Fibroblast of lung (primary cell): ENCODE results near the gene CLDN10. TPM values are rescaled to one million over a fixed set of nuclear protein-coding genes. Genes with fewer than 3 reads are reported as not detected.

ENCODE experiments used
- DNase-seq, 2 donors: peaks; one replicate each; pipeline versions ENCODE4 v3.0.0 to v3.0.0-alpha.2; 2010; ENCODE audit warnings: low read depth in 2 of 2
- H2AFZ ChIP-seq: 2 replicates; pipeline ENCODE4 v1.5.1; 2012; ENCODE audit warnings: low read length, control low read depth, inconsistent platforms
- H3K27ac ChIP-seq: 2 replicates; pipeline ENCODE4 v1.5.1; 2011; ENCODE audit warnings: low read length, control low read depth; ENCODE audit not compliant: insufficient read depth
- H3K27me3 ChIP-seq: 2 replicates; pipeline ENCODE4 v1.5.1; 2011; ENCODE audit warnings: mild to moderate bottlenecking, low read length; ENCODE audit not compliant: control insufficient read depth, insufficient read depth
- H3K36me3 ChIP-seq: 2 replicates; pipeline ENCODE4 v1.5.1; 2011; ENCODE audit warnings: low read length; ENCODE audit not compliant: control insufficient read depth, insufficient read depth
- H3K4me1 ChIP-seq: 2 replicates; pipeline ENCODE4 v1.5.1; 2011; ENCODE audit warnings: low read length; ENCODE audit not compliant: control insufficient read depth, insufficient read depth; ENCODE audit errors: extremely low read depth
- H3K4me2 ChIP-seq: 2 replicates; pipeline ENCODE4 v1.5.1; 2011; ENCODE audit warnings: low read length, control low read depth; ENCODE audit not compliant: insufficient read depth; ENCODE audit errors: extremely low read depth
- H3K4me3 ChIP-seq, 4 experiments: fragments of 200-600 bp in 1 of 4; sonication (generic) in 1 of 4; replicated peaks in 1 of 4; 2 replicates each; pipeline ENCODE4 v1.5.1; 2011 to 2016; ENCODE audit warnings: low read length in 4 of 4, low read depth in 3 of 4, mild to moderate bottlenecking in 3 of 4, control low read depth in 2 of 4, inconsistent platforms in 1 of 4, mixed read lengths in 1 of 4; ENCODE audit not compliant: insufficient read depth in 1 of 4; ENCODE audit errors: control extremely low read depth in 1 of 4
- H3K79me2 ChIP-seq: 2 replicates; pipeline ENCODE4 v1.5.1; 2012; ENCODE audit warnings: mild to moderate bottlenecking, low read length, inconsistent platforms; ENCODE audit not compliant: control insufficient read depth, insufficient read depth
- H3K9ac ChIP-seq: 2 replicates; pipeline ENCODE4 v1.5.1; 2011; ENCODE audit warnings: mild to moderate bottlenecking, low read length, control low read depth; ENCODE audit not compliant: insufficient read depth
- H3K9me3 ChIP-seq: 2 replicates; pipeline ENCODE4 v1.5.1; 2012; ENCODE audit warnings: low read depth, low read length; ENCODE audit not compliant: control insufficient read depth, insufficient read depth
- H4K20me1 ChIP-seq: 2 replicates; pipeline ENCODE4 v1.5.1; 2011; ENCODE audit warnings: low read length; ENCODE audit not compliant: control insufficient read depth, insufficient read depth; ENCODE audit errors: extremely low read depth
- EZH2 ChIP-seq: IDR thresholded peaks from 2 replicates; pipeline ENCODE4 v1.5.1; 2012; ENCODE audit warnings: low read length, control low read depth, mild to moderate bottlenecking; ENCODE audit errors: missing control alignments
- polyA plus RNA-seq, 2 donors: library from polyadenylated mRNA; depleted of rRNA in 1 of 2; stranded (reverse) in 1 of 2; unstranded in 1 of 2; fragments of >200 nt; gene quantifications; 2 replicates each; pipeline ENCODE4 v1.2.1, GENCODE V29; 2011 to 2012; ENCODE audit warnings: missing spikeins in 1 of 2
- total RNA-seq: library from RNA; depleted of rRNA; stranded (reverse); fragments of >200 nt; gene quantifications from 2 replicates; pipeline ENCODE4 v1.2.1, GENCODE V29; 2014
- TF ChIP-seq, protein P1 (sequence below), 2 donors: IDR thresholded peaks in 1 of 2; conservative IDR thresholded peaks in 1 of 2; 1 replicate in 1 of 2; 2 replicates in 1 of 2; pipeline ENCODE4 v1.5.1; 2011 to 2012; ENCODE audit warnings: low read length in 2 of 2, control low read depth in 1 of 2, inconsistent platforms in 1 of 2, low read depth in 1 of 2, mild to moderate bottlenecking in 1 of 2

Gene CLDN10
- total and polyA plus RNA-seq, 2 donors (not counting 1 experiment from before 2014, with no cell fraction given) = not detected

DNA sequence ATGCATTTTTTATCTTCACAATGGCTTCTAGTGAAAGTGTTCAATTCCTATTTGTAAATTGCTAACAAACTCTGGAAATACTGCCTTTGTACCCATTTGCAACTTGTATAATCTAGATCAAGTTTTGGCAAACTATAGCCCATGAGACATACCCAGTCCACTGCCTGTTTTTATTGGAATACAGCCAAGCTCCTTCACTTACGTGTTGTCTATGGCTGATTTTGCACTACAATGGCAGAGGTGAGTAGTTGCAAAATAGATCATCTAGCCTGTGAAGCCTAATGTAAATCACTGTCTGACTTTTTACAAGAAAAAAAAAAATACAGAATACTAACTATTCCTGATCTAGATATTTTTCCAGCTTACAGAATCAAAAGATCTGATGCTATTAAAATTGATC lies 54.8 kb downstream of the CLDN10 start:
- DNase-seq = peak; percentile 63 to 80
- H3K4me2 ChIP-seq = no peak overlapping the region
- TF ChIP-seq, protein P1, sequence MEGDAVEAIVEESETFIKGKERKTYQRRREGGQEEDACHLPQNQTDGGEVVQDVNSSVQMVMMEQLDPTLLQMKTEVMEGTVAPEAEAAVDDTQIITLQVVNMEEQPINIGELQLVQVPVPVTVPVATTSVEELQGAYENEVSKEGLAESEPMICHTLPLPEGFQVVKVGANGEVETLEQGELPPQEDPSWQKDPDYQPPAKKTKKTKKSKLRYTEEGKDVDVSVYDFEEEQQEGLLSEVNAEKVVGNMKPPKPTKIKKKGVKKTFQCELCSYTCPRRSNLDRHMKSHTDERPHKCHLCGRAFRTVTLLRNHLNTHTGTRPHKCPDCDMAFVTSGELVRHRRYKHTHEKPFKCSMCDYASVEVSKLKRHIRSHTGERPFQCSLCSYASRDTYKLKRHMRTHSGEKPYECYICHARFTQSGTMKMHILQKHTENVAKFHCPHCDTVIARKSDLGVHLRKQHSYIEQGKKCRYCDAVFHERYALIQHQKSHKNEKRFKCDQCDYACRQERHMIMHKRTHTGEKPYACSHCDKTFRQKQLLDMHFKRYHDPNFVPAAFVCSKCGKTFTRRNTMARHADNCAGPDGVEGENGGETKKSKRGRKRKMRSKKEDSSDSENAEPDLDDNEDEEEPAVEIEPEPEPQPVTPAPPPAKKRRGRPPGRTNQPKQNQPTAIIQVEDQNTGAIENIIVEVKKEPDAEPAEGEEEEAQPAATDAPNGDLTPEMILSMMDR (conservative IDR thresholded peaks at IDR 0.05 in 1 of 2, IDR thresholded peaks at IDR 0.05 in 1 of 2; ENCODE audit: low read depth in 1 of 2, low read length in 2 of 2) = no peak
- no peak for TF ChIP-seq EZH2
- peaks cover 2% of the 10 kb centered on the region for H3K4me1 ChIP-seq
- no peaks in the 10 kb centered on the region for H3K79me2 ChIP-seq
- peaks cover 8% of the 10 kb centered on the region for H3K36me3 ChIP-seq
- no peaks in the 10 kb centered on the region for H3K9me3 ChIP-seq
- no peak overlapping the region for H3K27ac ChIP-seq
- H2AFZ ChIP-seq = no peak overlapping the region
- H3K9ac ChIP-seq = no peak overlapping the region
- H3K4me3 ChIP-seq = no peak overlapping the region
- no peaks in the 10 kb centered on the region for H4K20me1 ChIP-seq
- H3K27me3 ChIP-seq = no peaks in the 10 kb centered on the region

GRCh38 chr13:95608640-95609323 lies 56.3 kb downstream of the CLDN10 start:
- Histone ChIP-seq H3K4me1 (peaks cover 2% of the 10 kb centered on the region), H3K27me3 (no peaks in the 10 kb centered on the region), H3K79me2 (no peaks in the 10 kb centered on the region), H2AFZ (no peak overlapping the region), H3K4me3 (no peak overlapping the region), H3K27ac (no peak overlapping the region), H3K36me3 (peaks cover 5% of the 10 kb centered on the region), H3K9ac (no peak overlapping the region), H4K20me1 (no peaks in the 10 kb centered on the region), H3K4me2 (no peak overlapping the region), H3K9me3 (no peaks in the 10 kb centered on the region)
- TF ChIP-seq, protein P1 (conservative IDR thresholded peaks at IDR 0.05 in 1 of 2, IDR thresholded peaks at IDR 0.05 in 1 of 2; ENCODE audit: low read depth in 1 of 2, low read length in 2 of 2) = no peak
- no peak for TF ChIP-seq EZH2
- DNase-seq = peak in 1 of 2 donors; percentile 15

- no peak overlapping the region for H3K4me2 ChIP-seq
- no peaks in the 10 kb centered on the region for H3K27me3 ChIP-seq
- H3K9me3 ChIP-seq = no peaks in the 10 kb centered on the region
- no peaks in the 10 kb centered on the region for H4K20me1 ChIP-seq
- H3K4me1 ChIP-seq = no peaks in the 10 kb centered on the region
- H3K27ac ChIP-seq = no peak overlapping the region
- TF ChIP-seq, protein P1 (conservative IDR thresholded peaks at IDR 0.05 in 1 of 2, IDR thresholded peaks at IDR 0.05 in 1 of 2; ENCODE audit: low read depth in 1 of 2, low read length in 2 of 2) = no peak
- TF ChIP-seq EZH2 = no peak
- DNase-seq = peak in 1 of 2 donors; percentile 26
- no peak overlapping the region for H3K9ac ChIP-seq
- H3K4me3 ChIP-seq = no peak overlapping the region
- H3K36me3 ChIP-seq = peaks cover 5% of the 10 kb centered on the region
- no peaks in the 10 kb centered on the region for H3K79me2 ChIP-seq
- H2AFZ ChIP-seq = no peak overlapping the region
These were observed 62.2 kb downstream of the CLDN10 start for GRCh38 chr13:95614641-95615245.
